Neuron (in vitro differentiated cells): ENCODE data around the gene SYNJ1.
A peak's percentile ranks its signal among the peaks of the same experiment; 100 is the strongest.

Experiments
- H2AFZ ChIP-seq: one replicate; pipeline ENCODE4 v1.6.1; 2013; ENCODE audit warnings: low read depth, mild to moderate bottlenecking, inconsistent platforms, low read length, moderate library complexity
- H3K27me3 ChIP-seq: one replicate; pipeline ENCODE4 v1.6.1; 2013; ENCODE audit warnings: low read length; ENCODE audit not compliant: insufficient read depth
- H3K36me3 ChIP-seq: one replicate; pipeline ENCODE4 v1.6.1; 2013; ENCODE audit warnings: low read length; ENCODE audit not compliant: insufficient read depth
- H3K4me1 ChIP-seq: one replicate; pipeline ENCODE4 v1.6.1; 2013; ENCODE audit warnings: low read length; ENCODE audit not compliant: insufficient read depth
- H3K4me3 ChIP-seq: 2 replicates; pipeline ENCODE4 v1.5.1; 2013; ENCODE audit warnings: mild to moderate bottlenecking, low read length, moderate library complexity
- H3K9me3 ChIP-seq: one replicate; pipeline ENCODE4 v1.6.1; 2013; ENCODE audit warnings: low read length

Gene SYNJ1

DNA sequence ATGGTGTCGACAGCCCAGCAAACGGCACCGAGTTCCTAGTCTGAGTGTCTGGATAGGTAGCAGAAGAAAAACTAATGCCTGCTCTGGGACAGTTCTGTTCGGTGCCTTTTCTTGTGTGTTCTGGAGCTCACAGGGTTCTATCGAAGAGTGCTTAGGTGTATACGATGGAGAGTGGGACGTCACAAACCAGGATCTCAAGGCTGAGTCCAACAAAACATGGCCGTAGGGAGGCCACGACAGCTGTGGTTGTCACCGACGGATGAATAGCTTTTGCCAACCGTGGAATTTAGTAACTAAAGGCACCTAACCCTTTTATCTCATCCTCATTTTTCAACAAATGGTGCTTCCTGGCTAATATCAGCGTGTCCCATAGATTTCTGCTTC, 635 bp upstream of the SYNJ1 start:
- Histone ChIP-seq H2AFZ (peak overlapping the region; percentile 91), H3K36me3 (peaks cover 7% of the 10 kb centered on the region), H3K4me3 (peak overlapping the region; percentile 69), H3K4me1 (peaks cover 15% of the 10 kb centered on the region), H3K27me3 (no peaks in the 10 kb centered on the region), H3K9me3 (no peaks in the 10 kb centered on the region)

DNA sequence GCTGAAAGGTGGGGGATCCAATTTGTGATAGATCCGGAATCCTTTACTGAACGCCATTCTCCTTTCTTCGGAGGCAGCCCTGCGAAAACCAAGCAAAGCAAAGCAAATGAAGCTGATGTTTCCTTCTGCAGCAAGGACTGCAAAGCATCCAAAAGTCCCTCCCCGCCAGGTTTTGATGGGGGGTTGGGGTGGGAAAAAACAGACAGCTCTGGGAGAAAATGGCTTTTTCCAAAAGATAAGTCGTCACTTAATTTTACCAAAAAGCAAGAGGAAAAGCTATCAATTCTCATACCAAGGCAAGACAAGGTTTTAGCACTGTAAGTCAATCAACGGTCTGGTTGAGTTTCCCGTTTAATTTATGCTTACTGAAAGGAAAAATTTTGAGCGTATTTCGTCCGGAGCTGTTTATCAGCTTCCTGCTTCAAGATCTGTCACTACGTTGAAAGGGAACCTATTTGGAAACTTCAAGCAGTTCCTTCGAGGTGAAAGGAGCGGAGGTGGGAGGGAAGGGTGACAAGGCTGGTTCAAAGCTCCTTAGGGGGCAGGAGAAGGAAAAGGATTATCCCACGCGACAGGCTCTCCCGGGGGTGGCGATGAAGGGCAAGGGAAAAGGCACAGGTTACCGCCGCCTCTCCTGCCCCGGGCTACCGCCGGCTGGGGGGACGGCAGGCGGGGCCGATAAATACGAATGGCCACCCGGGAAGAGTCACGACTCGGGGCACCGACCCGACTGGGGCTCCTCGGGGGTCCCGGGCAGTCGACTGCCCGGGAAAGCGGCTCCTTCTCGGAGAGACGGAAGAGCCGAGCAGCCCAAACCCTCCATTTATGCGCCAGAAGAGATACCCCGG, 750 bp downstream of the SYNJ1 start:
- Histone ChIP-seq H3K9me3 (no peaks in the 10 kb centered on the region), H3K27me3 (no peaks in the 10 kb centered on the region), H3K4me1 (peaks cover 15% of the 10 kb centered on the region), H2AFZ (peak overlapping the region; percentile 91), H3K4me3 (peak overlapping the region; percentile 69), H3K36me3 (no peaks in the 10 kb centered on the region)

DNA sequence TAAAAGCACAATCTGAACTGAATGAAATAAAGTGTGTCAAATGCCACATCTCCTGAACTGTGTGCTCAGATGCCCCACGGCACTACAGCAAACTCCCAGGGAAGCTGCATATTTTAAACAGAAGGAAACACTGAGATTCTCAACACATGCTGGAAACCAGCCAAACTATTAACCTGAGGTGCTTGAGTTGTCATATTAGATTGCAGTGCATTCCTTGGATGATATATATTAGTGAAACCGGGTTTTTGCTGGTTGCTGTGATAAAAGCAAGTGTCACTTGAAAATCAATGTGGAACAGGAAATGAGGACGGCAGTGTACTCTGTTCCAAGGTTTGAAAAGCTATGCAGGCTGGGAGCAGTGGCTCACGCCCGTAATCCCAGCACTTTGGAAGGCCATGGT, 8.7 kb downstream of the SYNJ1 start:
- no peaks in the 10 kb centered on the region for H3K27me3 ChIP-seq
- H3K4me1 ChIP-seq, result peaks cover 7% of the 10 kb centered on the region
- no peaks in the 10 kb centered on the region for H3K9me3 ChIP-seq
- no peak overlapping the region for H2AFZ ChIP-seq
- H3K36me3 ChIP-seq, result peaks cover 3% of the 10 kb centered on the region
- H3K4me3 ChIP-seq, result no peak overlapping the region

DNA sequence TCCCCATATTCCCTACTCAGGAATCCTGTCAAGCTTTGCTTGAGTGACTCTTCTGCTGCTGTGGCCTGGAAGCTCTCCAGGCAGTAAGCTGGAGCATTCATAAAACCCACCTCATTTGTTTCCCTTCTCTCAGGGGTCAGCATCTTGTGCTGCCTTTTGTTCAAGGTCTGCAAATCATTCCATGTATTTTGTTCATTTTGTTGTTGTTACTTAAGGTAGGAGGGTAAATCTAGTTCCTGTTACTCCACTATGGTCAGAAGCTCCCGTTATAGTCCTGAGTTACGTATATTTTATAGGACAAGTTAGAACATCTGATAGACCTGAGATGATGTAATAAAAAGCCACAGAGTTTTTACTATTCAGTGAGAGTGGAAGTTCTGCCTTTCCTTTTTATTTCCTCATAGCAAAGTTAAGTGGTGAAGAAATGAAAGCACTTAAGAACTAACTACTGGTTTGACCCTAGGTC, 9.9 kb downstream of the SYNJ1 start:
- no peak overlapping the region for H3K4me3 ChIP-seq
- H3K27me3 ChIP-seq, result no peaks in the 10 kb centered on the region
- H2AFZ ChIP-seq, result no peak overlapping the region
- H3K9me3 ChIP-seq, result no peaks in the 10 kb centered on the region
- peaks cover 7% of the 10 kb centered on the region for H3K4me1 ChIP-seq
- H3K36me3 ChIP-seq, result peaks cover 3% of the 10 kb centered on the region

DNA sequence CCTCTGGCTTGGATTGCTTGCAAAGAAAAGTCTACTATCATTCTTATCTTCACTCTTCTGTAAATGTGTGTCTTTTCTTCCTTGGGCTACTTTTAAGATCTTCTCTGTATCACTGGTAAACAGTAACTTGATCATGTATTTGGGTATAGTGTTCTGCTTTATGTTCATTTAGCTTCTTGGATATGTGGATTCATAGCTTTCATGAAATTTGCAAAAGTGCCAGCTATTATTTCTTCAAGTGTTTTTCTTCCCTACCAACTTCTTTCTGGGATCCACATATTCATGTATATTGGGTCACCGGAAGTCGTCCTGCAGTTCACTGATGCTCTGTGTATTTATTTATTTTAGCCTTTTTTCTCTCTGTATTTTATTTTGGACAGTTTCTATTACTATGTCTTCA, 11.3 kb downstream of the SYNJ1 start:
- H2AFZ ChIP-seq, result no peak overlapping the region
- no peaks in the 10 kb centered on the region for H3K27me3 ChIP-seq
- peaks cover 3% of the 10 kb centered on the region for H3K36me3 ChIP-seq
- no peak overlapping the region for H3K4me3 ChIP-seq
- H3K4me1 ChIP-seq, result peaks cover 7% of the 10 kb centered on the region
- H3K9me3 ChIP-seq, result no peaks in the 10 kb centered on the region

DNA sequence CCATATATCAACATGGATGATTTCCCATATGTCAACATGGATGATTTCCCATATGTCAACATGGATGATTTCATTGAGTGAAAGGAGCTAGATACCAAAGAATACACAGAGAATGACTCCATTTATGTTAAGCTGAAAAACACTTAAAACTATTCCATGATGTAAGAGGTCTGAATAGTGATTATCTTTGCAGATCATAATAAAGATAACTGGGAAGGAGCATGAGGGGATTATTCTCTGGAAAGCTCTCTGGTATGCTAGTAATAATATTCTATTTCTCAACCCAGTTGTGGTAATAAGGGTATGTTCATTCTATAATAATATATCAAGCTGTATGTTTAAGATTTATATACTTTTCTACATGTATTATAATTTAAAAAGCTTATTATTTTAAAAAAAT, 14.1 kb downstream of the SYNJ1 start:
- no peaks in the 10 kb centered on the region for H3K27me3 ChIP-seq
- H3K4me1 ChIP-seq, result peaks cover 7% of the 10 kb centered on the region
- no peaks in the 10 kb centered on the region for H3K9me3 ChIP-seq
- no peak overlapping the region for H2AFZ ChIP-seq
- H3K4me3 ChIP-seq, result no peak overlapping the region
- no peaks in the 10 kb centered on the region for H3K36me3 ChIP-seq

DNA sequence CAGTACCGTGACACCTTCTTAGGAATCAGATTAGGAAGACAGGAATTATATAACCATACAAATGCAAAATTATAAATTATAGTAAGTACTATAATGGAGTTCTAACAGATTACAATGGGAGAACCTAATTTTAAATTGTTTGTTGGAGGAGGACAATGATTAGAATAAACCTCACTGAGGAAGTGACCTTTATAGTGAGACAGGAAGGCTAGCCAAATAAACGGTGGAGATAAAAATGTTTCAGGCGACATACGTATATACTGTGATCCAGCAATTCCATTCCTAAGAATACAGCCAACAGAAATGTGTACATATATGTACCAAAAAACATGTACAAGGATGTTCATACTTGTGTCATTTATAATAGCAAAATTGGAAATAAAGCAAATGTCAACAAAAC, 15.2 kb downstream of the SYNJ1 start:
- Histone ChIP-seq H3K9me3 (no peaks in the 10 kb centered on the region), H2AFZ (no peak overlapping the region)

DNA sequence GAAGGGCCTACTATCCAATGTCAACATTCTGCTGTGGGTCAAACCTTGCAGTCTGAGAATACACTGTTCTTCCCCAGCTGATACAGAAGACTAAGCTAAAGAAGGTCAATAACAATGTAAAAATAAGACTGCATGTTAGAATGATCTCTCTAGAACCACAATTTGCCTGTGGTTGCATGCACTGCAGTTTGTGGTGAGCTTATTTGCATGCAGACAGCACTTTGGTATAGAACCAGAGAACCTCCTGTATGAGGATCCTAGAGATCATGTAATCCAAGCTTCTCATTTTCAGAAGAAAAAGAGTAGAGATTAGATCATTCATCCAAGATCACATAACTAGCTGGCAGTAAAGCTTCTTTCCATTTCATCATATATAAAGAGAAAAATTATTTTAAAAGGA, 15.8 kb downstream of the SYNJ1 start:
- Histone ChIP-seq H3K36me3 (no peaks in the 10 kb centered on the region), H2AFZ (no peak overlapping the region), H3K4me3 (no peak overlapping the region), H3K27me3 (no peaks in the 10 kb centered on the region), H3K9me3 (no peaks in the 10 kb centered on the region), H3K4me1 (no peaks in the 10 kb centered on the region)

More for the DNA sequence above, 15.2 kb downstream of the SYNJ1 start:
- H3K4me1 ChIP-seq, result peaks cover 3% of the 10 kb centered on the region
- no peak overlapping the region for H3K4me3 ChIP-seq
- no peaks in the 10 kb centered on the region for H3K27me3 ChIP-seq
- H3K36me3 ChIP-seq, result no peaks in the 10 kb centered on the region

DNA sequence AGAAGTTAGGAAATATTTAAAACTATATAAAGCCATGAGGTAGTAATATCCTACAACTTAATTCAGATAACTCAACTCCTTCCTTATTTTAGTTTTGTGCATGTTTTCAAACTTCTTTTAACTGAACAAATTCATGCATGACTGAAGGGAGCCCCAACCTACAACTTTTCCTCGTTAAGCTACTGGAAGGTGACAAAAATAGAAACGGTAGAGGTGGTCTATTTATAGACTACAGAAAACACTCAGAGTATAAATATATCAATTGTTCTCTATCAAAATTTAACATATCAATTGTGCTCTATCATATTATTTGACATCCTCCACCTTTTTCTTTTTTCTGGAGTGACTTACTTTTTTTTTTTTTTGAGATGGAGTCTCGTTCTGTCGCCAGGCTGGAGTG, 16.8 kb downstream of the SYNJ1 start:
- Histone ChIP-seq H3K4me3 (no peak overlapping the region), H2AFZ (no peak overlapping the region), H3K9me3 (no peaks in the 10 kb centered on the region), H3K27me3 (no peaks in the 10 kb centered on the region), H3K36me3 (no peaks in the 10 kb centered on the region), H3K4me1 (no peaks in the 10 kb centered on the region)

DNA sequence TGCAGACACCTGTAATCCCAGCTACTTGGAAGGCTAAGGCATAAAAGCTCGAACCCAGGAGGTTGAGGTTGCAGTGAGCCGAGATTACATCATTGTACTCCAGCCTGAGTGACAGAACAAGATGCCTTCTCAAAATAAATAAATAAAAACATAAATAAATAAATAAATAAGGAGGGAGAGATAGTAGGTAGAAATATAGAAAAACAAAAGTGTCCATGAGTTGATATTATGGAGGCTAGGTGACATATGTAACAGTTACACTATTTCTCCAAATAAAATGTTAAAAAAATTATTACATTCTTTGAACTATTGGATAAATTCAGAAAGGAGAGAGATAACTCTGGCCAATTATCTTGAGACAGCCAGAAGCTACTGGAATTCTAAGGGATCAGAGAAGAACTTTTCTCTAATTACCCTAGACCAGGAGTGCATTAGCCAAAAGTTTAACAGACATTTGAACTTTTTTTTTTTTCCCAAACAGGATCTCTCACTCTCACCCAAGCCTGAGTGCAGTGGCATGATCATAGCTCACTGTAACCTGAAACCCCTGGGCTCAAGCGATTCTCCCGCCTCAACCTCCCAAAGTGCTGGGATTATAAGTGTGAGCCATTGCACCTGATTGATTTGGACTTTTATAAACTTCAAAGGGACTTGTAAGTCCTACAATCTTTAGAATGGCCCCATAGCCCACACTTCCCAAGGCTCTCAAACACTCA, 17.6 kb downstream of the SYNJ1 start:
- H3K4me3 ChIP-seq, result no peak overlapping the region
- no peak overlapping the region for H2AFZ ChIP-seq
- H3K27me3 ChIP-seq, result no peaks in the 10 kb centered on the region
- H3K36me3 ChIP-seq, result no peaks in the 10 kb centered on the region
- no peaks in the 10 kb centered on the region for H3K9me3 ChIP-seq
- H3K4me1 ChIP-seq, result no peaks in the 10 kb centered on the region

DNA sequence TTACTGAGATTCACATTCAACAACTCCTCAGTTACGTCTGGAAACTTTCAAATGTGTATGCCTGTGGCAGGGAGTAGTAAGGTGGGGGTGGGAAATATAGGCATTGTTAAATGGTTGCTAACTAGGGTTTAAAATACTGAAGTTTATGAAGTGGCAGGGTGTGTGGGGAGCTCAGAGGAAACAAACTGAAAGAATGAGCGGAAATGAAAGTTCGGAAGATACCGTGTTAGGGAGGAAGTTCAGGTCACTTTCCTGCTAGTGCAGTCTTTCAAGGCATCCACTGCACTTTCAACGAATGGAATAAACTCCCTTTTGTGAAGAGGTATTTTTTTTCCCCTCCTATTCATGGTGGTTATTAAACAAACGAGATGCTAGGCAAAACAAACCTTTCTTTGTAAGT, 19.7 kb downstream of the SYNJ1 start:
- peaks cover 4% of the 10 kb centered on the region for H3K9me3 ChIP-seq
- no peaks in the 10 kb centered on the region for H3K36me3 ChIP-seq
- no peaks in the 10 kb centered on the region for H3K27me3 ChIP-seq
- H2AFZ ChIP-seq, result no peak overlapping the region
- H3K4me1 ChIP-seq, result no peaks in the 10 kb centered on the region
- no peak overlapping the region for H3K4me3 ChIP-seq

DNA sequence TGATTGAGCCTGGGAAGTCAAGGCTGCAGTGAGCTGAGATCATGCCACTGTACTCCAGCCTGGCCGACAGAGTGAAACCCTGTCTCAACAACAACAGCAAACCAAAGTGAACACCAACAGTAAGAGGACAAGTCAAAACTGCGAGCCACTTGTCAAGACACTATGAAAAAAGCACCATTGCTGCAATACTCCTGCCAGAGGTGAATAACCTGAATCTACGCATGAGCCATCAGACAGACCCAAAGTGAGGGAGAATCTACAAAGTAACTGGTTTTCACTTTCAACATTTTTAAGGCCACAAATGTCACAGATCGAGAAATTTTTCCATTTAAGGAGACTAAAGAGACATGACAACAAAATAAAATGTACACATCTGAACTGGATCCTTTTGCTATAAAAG, 21.9 kb downstream of the SYNJ1 start:
- Histone ChIP-seq H3K9me3 (peaks cover 4% of the 10 kb centered on the region), H3K36me3 (no peaks in the 10 kb centered on the region), H3K27me3 (no peaks in the 10 kb centered on the region), H2AFZ (no peak overlapping the region), H3K4me1 (peaks cover 12% of the 10 kb centered on the region), H3K4me3 (no peak overlapping the region)

DNA sequence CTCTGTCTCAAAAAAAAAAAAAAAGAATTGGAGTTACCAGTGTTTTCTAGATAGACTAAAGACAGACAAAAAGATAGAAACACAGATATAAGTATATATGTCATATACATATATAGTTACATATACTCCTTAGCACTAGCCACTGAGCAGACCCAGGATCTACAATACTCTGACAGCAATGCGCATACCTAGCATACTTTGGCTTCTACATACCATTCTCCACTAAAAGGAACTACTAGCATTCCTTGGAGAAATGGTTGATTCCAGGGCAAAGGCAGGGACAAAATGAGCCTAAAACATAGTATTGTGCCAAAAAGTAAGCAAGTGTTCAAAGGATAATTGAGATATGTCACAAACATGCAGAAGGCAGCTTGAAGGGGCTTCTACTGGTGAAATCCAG, 22.7 kb downstream of the SYNJ1 start:
- Histone ChIP-seq H3K4me1 (peaks cover 12% of the 10 kb centered on the region), H3K9me3 (peaks cover 4% of the 10 kb centered on the region), H3K27me3 (no peaks in the 10 kb centered on the region), H2AFZ (no peak overlapping the region), H3K36me3 (no peaks in the 10 kb centered on the region), H3K4me3 (no peak overlapping the region)
